ENCODE measurements around the gene CTNNBIP1. TPM values are rescaled to one million over a fixed set of nuclear protein-coding genes. Genes with fewer than 3 reads are reported as not detected.

The CTNNBIP1 gene, protein sequence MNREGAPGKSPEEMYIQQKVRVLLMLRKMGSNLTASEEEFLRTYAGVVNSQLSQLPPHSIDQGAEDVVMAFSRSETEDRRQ
- 7.1 to 10.1 TPM (median 9.0 TPM) in 5 replicates for total RNA-seq (2022; extraction: Qiagen RNA extraction)

DNA sequence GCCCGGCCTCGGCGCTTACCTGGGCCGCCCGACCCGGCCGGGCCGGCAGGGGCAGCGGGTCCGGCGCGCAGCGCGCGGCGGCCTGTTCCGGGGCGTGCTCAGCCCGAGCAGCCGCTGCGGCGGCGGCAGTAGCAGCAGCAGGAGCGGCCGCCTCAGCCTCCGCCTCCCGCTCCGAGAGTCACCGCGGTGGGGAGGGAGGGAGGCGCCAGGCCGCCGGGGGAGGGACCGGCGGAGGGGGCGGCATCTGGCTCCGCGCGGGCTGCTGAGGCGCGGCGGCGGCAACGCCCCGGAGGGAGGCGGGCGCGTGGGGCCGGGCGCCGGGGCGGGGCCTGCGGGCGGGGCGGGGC lies at the start of gene CTNNBIP1:
TSS of gene CTNNBIP1 (minus strand) at position 194 of the 347 bp plus-strand sequence. CDS start 38,205 bp downstream, outside the sequence.

DNA sequence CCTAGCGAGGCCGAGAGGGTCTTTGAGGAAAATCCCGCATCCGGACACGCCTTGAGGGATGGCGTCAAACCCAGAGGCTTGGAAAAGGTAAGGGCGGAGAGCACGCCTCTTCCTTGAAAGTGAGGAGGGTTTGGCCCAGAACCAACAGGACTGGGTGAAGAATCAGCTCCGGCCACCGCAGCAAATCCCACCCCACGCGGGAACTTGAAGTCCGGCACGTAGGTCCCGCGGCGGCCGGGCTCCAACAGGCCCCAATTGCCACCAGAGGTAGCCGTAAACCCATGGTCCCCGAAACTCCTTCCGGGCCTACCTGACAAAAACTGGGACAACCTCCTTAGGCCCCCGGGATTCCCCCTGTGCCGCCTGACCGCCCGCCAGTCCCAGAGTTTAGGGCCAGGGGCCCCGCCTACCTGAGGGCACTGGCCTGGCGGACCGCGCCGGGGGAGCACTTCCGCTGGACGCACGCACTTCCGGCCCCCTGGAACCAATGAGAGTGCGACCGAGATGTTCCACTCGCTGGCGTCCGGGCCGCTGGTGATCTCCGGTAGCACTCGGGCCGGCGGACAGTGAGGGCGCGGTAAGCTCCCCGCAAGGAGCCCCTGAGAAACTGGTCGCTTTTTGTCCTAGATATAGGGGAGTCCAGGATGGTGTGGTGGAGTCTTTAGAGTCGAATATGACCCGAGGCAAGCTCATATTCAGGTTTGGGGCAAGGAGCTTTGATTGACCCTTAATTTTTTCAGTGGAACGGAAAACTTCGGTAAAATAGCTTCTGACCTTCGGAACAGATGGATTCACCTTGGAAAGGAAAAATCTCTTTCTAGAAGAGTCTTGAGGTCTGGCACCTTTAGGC lies 33.1 kb upstream of the CTNNBIP1 start, which contains the start of the genes LZIC and NMNAT1:
TSS of gene LZIC (minus strand) at position 453 of the 850 bp plus-strand sequence. CDS start 6,772 bp downstream, outside the sequence.
TSS of gene NMNAT1 (plus strand) at position 537 of the 850 bp plus-strand sequence. CDS start 28,599 bp downstream, outside the sequence.

DNA sequence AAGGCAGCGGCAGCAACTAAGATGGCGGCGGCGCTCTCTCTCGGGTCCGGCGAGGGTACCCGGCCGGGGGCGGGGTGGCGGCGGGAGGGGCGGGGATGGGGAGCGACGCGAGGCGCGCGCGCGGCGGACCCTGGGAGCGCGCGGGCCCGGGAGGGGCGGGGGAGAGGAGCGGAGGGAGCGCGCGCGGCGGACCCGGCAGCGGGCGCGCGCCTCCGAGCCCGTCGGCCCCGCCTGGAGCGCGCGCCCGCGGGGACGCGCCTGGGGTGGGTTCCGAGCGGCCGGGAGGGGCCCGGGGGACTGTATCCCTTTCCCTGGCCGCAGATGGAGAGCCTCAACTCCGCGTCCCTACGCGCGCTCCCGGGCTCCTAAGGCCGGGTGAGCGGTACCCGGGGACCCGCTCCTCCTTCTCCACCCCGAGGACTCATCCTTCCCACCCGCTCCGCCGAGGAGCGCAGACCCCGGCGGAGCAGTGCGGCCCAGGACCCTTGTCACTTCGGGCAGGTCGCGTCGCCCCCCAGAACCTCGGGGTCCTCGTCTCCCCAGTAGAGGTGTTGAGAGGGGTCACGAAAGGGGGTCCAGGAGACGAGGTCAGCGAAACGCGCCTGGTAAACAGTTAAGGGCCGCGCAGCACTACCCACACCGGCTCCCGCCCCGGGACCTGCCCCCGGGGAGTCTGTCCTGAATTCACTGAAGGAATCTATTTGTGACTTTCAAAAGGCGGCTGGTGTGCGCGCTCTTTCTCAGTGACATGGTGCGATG lies 85.9 kb downstream of the CTNNBIP1 start, which contains the start of gene CLSTN1:
TSS of gene CLSTN1 (minus strand) at position 23 of the 759 bp plus-strand sequence. CDS start 232 bp downstream, outside the sequence.

Other genes with a start within 250 kb of the CTNNBIP1 start
- 60.1 to 70.0 TPM (median 64.2 TPM) in 5 replicates for gene CLSTN1, start 86.3 kb downstream of the CTNNBIP1 start, total RNA-seq (2022; extraction: Qiagen RNA extraction)
- 18.3 to 29.0 TPM (median 20.0 TPM) in 5 replicates for gene LZIC, start 33.1 kb upstream of the CTNNBIP1 start, total RNA-seq (2022; extraction: Qiagen RNA extraction)
- 2.3 to 3.0 TPM (median 2.9 TPM) in 5 replicates for gene NMNAT1, start 33.2 kb upstream of the CTNNBIP1 start, total RNA-seq (2022; extraction: Qiagen RNA extraction)
- gene RBP7, start 87.0 kb upstream of the CTNNBIP1 start, total RNA-seq (2022; extraction: Qiagen RNA extraction) = 5.2 to 6.5 TPM (median 6.0 TPM) in 5 replicates
- 12.7 to 15.6 TPM (median 13.9 TPM) in 5 replicates for gene UBE4B, start 122.7 kb upstream of the CTNNBIP1 start, total RNA-seq (2022; extraction: Qiagen RNA extraction)

Measured in A549 treated with CORT108297 at 1 μM for 4 hours (cell line).